GM21390 (cell line): ENCODE data around the gene TOGARAM2.

Source experiments
- ATAC-seq: cut with Tn5 transposase; IDR thresholded peaks from one replicate; pipeline ENCODE4 v1.9.1; 2021; ENCODE audit not compliant: unreplicated experiment

The TOGARAM2 gene

GRCh38 chr2:29052807-29053206 is 71.7 kb downstream of the TOGARAM2 start:
- no peak for ATAC-seq

- peak; percentile 63 for ATAC-seq
Observed at GRCh38 chr2:29053223-29053622, 72.1 kb downstream of the TOGARAM2 start.

DNA sequence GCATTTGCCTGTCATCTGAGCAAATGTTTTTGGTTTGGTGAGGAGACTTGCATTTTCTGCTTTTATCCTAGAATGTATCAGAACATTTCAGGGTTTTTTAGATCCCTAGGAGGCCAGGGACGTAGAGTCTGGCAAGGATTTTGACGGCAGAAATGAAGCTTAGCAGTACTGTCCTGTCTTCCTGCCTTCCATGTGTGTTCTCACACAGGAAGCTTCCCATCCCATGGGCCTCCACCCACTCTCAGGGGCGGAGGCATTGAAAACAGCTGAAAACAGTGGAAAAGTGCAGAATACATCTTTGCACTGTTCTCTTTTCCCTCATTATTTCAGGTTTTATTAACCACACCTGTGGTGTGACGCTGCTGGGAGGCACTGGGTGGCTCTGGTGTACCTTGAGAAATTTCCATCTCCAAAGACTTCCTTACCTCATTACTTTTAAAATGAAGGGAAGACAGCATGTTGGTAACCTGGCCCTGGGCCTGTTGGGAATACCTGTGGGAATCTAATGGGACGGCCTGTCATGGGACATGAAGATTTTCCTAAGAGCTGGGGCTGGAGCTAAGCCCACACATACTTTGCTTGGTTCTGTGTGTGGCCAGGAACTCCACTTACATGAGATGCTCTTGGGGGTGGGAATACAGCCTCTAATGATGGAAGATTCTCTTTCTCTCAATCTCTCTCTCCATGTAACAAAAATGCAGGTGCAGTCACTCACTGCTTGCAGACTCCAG is 72.7 kb downstream of the TOGARAM2 start:
- no peak for ATAC-seq

GRCh38 chr2:29054430-29054829 is 73.3 kb downstream of the TOGARAM2 start:
- no peak for ATAC-seq

- no peak for ATAC-seq
Observed at GRCh38 chr2:29055601-29056000, 74.5 kb downstream of the TOGARAM2 start.

DNA sequence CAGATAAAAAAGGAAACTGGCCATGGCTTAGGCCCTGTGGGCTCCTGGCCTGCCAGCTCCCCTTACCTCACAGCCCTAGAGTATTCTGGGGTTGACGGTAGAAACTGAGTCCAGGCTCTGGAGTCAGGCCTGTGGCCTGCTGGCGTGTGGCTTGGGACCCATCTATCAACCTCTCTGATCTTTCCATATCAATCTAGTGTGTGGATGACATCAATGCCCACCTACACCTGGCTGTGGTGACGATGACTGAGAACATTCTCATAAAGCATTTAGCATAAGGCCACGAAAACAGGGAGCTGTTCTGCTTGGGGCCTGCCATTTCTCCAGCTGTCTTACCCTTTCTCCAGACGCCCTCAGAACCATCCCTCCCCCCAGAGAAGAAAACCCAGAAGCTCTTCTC is 75.4 kb downstream of the TOGARAM2 start:
- no peak for ATAC-seq

- no peak for ATAC-seq
Observed at GRCh38 chr2:29057006-29057405, 75.9 kb downstream of the TOGARAM2 start.

DNA sequence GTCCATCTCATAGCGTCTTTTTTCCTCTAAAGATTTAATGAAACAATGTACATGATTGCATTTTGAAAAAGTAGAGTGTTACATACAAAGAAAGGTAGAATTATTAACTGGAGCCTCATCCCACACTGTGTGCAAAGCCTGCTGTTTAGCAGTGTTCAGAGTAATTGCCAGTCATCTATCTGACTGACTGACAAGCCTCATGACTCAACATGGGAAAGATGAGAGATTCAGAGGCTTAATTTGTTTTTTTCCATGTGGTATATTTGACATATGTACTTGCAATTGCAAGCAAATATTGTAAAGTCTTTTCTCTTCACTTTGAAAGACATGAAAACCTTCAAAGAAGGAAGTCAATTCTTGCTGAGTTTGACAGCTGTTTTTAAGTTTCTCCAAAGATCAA is 78.5 kb downstream of the TOGARAM2 start:
- ATAC-seq: no peak

DNA sequence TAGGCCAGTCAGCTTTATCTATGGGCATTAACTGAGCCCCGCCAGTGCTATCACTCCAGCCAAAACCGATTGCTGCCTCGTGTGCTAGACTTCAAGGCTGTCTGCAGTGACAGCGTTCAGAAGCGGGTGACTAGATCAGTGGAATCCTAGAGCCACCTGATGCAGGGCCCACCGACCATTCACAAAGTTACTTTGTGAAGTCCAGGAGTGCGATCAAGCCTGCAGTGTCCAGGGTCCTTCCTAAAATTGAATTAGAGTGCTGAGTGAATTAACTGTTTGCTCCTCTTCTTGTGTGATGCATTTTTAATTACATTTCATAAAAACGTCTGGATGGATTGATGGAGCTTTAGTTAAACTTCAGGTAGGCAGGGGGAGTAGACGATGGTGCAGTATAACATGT is 79.3 kb downstream of the TOGARAM2 start:
- ATAC-seq: no peak

GRCh38 chr2:29061176-29061575 is 80.1 kb downstream of the TOGARAM2 start:
- no peak for ATAC-seq

- no peak for ATAC-seq
Observed at GRCh38 chr2:29061616-29062015, 80.5 kb downstream of the TOGARAM2 start.

DNA sequence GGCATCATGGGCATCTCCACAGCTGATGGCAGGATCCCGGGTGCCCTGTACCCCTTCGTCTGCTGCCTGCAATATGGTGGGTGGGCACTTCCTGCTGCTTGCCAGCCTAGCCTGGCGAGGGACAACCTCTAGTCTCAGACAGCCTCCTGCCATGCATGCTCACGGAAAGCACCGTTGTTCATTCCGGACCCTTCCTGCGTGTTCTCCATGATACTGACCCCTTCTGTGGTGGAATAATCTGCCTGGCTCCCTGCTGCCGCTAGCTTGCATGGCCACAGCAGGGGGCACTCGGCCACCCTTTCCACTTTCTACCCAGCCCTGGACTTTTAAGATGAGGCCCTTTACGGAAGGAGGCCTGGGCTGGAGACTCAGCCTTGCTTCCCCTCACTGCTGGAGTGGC is 81.3 kb downstream of the TOGARAM2 start:
- ATAC-seq: no peak

GRCh38 chr2:29063056-29063455 is 82.0 kb downstream of the TOGARAM2 start:
- ATAC-seq: no peak

DNA sequence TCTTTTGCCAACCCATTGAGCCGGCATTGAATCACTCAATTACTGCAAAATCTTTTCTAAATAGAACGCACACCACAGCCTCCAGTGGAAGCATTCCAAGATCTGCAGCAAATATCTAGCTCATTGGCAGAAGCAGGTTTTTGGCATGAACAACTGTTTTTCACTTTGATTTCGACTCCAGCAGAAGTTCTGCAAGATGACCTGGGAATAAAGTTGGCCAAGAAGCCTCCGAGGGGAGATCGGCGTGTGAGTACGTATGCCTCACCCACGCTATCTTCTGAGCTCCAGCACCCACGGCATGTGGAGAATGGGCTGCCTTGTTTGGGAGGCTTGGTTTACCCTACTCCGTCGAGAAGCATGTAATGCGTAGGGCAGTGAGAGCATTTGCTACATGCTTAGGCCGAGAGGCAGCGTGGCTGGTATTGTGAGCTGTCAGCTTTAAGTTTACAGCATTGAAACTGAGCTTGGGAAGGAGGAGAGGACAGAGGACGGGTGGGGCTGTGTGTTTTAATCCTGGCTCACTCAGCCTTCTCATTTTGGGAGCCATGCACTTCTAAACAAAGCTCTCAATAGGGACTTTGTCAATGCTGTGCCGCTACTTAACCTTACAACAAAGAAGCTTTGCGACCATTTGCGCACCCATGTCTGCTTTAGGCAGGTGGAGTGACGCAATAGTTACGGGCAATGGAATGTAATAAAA is 82.7 kb downstream of the TOGARAM2 start:
- no peak for ATAC-seq

GRCh38 chr2:29064346-29064715 is 83.2 kb downstream of the TOGARAM2 start:
- ATAC-seq: no peak

GRCh38 chr2:29064746-29065067 is 83.6 kb downstream of the TOGARAM2 start:
- no peak for ATAC-seq

GRCh38 chr2:29065068-29065811 is 84.1 kb downstream of the TOGARAM2 start:
- no peak for ATAC-seq

- no peak for ATAC-seq
Observed at GRCh38 chr2:29066271-29066860, 85.3 kb downstream of the TOGARAM2 start.

DNA sequence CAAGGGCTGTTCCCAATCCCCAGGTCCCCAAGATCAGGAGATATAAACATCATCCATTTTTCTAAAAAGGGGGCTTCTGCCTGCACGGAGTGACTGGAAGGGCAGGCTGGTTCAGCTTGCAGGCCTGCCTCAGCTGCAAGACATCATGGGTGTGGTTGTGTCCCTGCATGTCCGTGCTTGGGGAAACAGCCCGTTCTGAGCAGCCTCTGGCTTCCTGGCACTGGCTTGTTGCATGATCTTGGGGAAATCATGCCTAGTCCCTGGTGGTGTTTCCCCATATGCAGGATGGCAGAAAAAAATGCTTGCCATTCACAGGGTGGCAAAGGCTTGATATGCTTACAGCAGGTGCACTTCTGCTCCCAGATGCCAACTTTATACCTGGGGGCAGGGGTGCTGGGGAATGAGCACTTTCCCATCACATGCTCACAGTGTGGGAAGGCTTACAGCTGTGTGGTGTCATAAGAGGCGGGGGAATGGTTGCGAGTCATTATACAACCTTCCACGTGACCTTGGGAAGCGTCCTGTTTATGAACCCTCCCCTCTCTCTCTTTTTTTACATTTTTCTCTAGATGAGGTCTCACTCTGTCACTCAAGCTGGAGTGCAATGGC is 86.0 kb downstream of the TOGARAM2 start:
- ATAC-seq: no peak

- no peak for ATAC-seq
Observed at GRCh38 chr2:29068513-29068912, 87.4 kb downstream of the TOGARAM2 start.

DNA sequence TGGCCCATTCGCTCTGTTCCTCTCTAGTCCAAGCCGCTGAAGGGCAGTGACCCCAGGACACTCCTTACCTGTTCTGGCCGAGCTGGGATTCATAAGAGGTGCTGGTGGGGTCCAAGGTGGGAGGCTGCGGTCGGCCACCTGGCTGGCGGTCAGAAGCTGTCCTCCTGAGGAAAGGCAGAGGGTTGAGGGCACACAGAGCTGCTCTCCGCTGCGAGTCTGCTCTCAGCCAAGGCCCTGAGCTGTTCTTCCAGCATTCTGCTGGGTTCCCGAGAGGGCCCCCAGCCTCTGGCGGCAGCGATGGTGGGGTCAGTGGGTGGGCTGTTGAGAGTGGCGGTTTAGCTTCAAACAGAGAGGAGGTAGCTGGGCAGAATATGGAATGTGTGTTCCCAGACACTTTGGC is 89.4 kb downstream of the TOGARAM2 start:
- no peak for ATAC-seq
